Measurements from ENCODE around the gene MAGI2. TPM values are rescaled to one million over a fixed set of nuclear protein-coding genes. Genes with fewer than 3 reads are reported as not detected.

The MAGI2 gene
- polyA plus RNA-seq, 1 donor = 2.6 TPM

DNA sequence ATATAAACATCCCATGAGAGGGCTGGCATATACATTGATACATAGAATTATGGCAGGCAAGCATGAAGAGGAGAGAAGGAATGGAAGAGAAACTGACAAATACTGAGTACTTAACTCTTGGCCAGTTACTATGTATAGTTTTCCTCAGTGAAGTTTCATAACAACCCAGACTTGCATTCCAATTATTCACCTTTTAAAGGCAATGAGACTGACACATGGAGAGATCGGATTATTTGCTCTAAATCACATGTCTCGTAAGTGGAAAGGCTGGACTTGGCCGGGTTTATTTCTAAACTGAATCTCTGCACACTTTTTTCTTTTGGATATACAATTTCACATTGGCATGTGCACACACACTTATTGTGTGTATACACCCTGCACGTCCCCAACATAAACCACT, 1106.6 kb downstream of the MAGI2 start:
- H3K36me3 ChIP-seq (ENCODE audit: control insufficient read depth, insufficient read depth, low read length) = no peaks in the 10 kb centered on the region
- H3K4me3 ChIP-seq (ENCODE audit: low read length) = no peak overlapping the region
- H3K9me3 ChIP-seq (ENCODE audit: control insufficient read depth, low read depth, low read length) = no peaks in the 10 kb centered on the region
- peaks cover 4% of the 10 kb centered on the region for H3K4me1 ChIP-seq (ENCODE audit: control insufficient read depth, insufficient read depth, low read length)
- no peak for DNase-seq
- no peaks in the 10 kb centered on the region for H3K27me3 ChIP-seq (ENCODE audit: control insufficient read depth, insufficient read depth, low read length)
- no peak overlapping the region for H3K27ac ChIP-seq (ENCODE audit: low read length)
- no CpG with 5 or more reads among the region's 4 CpGs for WGBS (ENCODE audit: insufficient coverage, low lambda C conversion rate)

DNA sequence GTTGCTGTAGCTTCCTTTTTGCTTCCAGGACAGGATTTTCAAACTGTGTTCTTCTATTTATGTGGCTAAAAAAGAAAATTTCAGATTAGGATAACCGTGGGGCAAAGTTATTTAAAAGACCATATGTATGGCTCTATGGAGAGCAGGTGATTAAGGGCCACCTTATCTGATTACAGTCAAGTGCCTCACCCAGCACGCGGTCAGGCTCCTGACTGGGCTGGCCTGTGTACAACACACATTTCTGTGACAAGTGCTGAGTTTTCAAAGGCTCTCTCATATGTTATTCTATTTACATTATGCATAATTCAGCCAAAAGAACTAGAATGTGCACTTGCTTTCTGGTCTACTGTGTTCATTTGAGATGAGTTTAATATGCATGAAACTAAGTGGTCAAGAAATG, 1107.5 kb downstream of the MAGI2 start:
- Histone ChIP-seq H3K9me3 (ENCODE audit: control insufficient read depth, low read depth, low read length) (no peaks in the 10 kb centered on the region), H3K36me3 (ENCODE audit: control insufficient read depth, insufficient read depth, low read length) (no peaks in the 10 kb centered on the region), H3K27ac (ENCODE audit: low read length) (no peak overlapping the region), H3K27me3 (ENCODE audit: control insufficient read depth, insufficient read depth, low read length) (no peaks in the 10 kb centered on the region), H3K4me3 (ENCODE audit: low read length) (no peak overlapping the region), H3K4me1 (ENCODE audit: control insufficient read depth, insufficient read depth, low read length) (peaks cover 4% of the 10 kb centered on the region)
- WGBS (ENCODE audit: insufficient coverage, low lambda C conversion rate) = 17% methylated on average over 1 of the region's 3 CpGs
- peak; percentile 51 to 65 for DNase-seq

DNA sequence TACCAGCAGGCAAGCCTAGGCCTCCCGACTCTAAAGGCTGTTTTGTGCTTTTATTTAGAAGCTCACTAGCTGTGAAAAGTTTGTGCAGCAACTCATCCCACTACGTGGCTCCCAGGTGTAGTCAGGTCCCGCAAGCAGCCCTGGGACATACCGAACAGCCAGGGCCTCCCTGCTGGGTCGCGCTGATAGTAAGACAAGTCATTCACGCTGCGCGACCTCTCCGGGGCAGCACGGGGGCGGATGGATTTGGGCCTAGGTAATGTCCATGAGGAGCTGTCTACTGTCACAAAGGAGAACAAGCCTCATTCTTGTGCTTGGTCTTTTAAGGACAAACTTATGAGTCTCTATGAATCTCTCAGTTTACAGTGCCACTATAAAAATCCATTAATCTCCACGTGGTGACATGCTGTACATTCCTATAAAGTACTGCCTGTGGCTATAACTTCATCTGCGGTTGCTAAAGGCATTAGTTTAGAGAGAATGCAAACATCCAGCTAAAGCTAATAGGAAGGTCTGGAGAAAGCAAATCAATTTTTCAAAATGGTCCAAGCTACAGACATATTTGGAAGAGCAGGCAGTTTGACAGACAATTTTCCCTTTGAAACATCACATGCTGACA, 1108.1 kb downstream of the MAGI2 start:
- Histone ChIP-seq H3K27me3 (ENCODE audit: control insufficient read depth, insufficient read depth, low read length) (no peaks in the 10 kb centered on the region), H3K36me3 (ENCODE audit: control insufficient read depth, insufficient read depth, low read length) (no peaks in the 10 kb centered on the region), H3K9me3 (ENCODE audit: control insufficient read depth, low read depth, low read length) (no peaks in the 10 kb centered on the region), H3K4me1 (ENCODE audit: control insufficient read depth, insufficient read depth, low read length) (no peaks in the 10 kb centered on the region), H3K27ac (ENCODE audit: low read length) (no peak overlapping the region), H3K4me3 (ENCODE audit: low read length) (no peak overlapping the region)
- 33% methylated on average over 1 of the region's 14 CpGs for WGBS (ENCODE audit: insufficient coverage, low lambda C conversion rate)
- DNase-seq = no peak

DNA sequence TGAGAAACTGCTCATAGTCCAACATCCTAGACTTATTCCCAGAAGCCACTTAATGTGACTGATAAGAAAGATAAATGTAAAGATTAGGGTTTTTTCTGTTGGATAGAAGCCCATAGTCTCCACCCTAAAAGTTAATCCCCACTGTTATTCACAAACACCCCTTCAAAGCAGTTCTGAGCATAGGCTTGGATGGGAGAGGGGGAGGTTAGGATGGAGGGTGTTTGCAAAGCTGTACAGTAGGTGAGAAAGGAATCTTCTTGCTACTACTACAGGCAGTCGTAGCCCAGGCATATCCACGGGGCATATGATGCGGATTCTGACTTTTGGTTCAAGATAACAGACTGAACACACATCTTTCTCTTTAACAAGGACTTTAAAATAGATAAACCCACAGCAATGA, 1119.0 kb downstream of the MAGI2 start:
- H3K4me1 ChIP-seq (ENCODE audit: control insufficient read depth, insufficient read depth, low read length) = peaks cover 5% of the 10 kb centered on the region
- WGBS (ENCODE audit: insufficient coverage, low lambda C conversion rate) = 100% methylated on average over 1 of the region's 3 CpGs
- H3K27ac ChIP-seq (ENCODE audit: low read length) = no peak overlapping the region
- no peak for DNase-seq
- H3K4me3 ChIP-seq (ENCODE audit: low read length) = no peak overlapping the region
- no peaks in the 10 kb centered on the region for H3K27me3 ChIP-seq (ENCODE audit: control insufficient read depth, insufficient read depth, low read length)
- H3K9me3 ChIP-seq (ENCODE audit: control insufficient read depth, low read depth, low read length) = no peaks in the 10 kb centered on the region
- H3K36me3 ChIP-seq (ENCODE audit: control insufficient read depth, insufficient read depth, low read length) = no peaks in the 10 kb centered on the region

DNA sequence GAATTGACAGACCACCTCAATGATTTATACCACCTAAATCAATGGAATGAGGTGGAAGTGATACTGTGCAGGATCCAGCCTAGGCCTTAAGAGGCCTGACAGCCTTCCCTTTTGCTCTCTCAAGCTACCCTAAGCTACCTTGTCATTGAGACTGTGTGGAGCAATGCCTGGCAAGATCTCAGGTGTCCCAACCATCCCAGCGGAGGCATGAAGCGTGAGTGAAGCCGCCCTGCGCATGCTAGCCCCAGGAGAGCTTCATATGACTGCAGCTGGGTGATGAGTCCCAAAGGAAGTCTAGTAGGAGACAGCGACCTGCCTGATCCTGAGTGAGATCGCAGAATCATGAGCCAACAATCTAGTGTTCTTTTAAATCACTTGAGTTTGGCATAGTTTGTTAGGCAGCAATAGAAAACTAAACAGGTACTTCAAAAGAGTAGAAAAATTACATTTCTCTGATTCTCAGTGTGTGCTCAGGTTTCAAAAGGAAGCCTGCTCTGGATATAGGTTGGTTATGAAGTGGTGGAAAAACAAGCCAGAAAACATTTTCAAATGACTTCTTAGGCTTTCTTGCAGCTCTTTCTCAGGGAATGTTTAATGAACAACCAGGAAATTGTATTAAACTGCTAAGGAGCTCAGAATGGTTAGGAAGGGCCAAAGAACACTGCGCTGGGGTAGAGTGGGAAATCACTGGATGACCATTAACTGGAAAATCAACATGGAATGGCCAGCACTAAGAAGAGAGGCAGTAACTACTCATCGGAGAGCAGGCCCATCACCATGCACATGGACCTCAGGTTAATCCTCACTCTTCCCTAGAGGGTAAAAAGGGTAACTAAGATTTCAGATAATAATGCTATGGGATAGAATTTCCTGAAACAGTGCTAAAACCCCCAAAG, 1119.7 kb downstream of the MAGI2 start:
- Histone ChIP-seq H3K27me3 (ENCODE audit: control insufficient read depth, insufficient read depth, low read length) (no peaks in the 10 kb centered on the region), H3K9me3 (ENCODE audit: control insufficient read depth, low read depth, low read length) (no peaks in the 10 kb centered on the region), H3K4me1 (ENCODE audit: control insufficient read depth, insufficient read depth, low read length) (peaks cover 5% of the 10 kb centered on the region), H3K27ac (ENCODE audit: low read length) (no peak overlapping the region), H3K36me3 (ENCODE audit: control insufficient read depth, insufficient read depth, low read length) (no peaks in the 10 kb centered on the region), H3K4me3 (ENCODE audit: low read length) (no peak overlapping the region)
- peak in 1 of 2 donors; percentile 16 for DNase-seq
- WGBS (ENCODE audit: insufficient coverage, low lambda C conversion rate) = 100% methylated on average over 2 of the region's 8 CpGs

DNA sequence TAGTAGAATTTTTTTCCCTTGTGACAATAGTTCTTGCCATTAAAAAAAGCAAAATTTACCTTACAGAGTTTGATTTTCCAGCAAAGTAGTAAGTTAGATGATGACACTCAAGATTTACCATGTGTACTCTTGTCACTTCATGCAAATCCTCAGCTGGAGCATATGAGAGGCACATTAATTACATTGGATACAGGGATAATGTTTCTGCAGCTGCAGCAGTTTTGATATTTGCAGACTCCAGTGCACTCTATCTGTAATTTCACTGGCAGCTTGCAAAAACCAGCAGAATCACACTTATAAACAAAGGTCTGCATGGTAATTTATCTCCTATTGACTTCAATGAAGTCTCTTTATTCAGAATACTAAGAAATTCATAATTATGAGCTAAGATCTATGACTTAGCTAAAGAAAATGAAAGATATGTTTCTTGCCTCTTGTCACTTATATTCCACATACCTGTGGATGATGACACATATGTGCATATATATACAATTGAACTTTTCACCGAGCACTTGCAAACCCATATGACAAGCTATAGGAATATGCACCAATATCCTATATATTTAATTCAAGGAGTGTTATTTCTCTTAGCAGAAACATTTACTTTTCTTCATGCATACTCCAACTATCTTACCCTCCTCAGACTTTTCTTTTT, 1124.3 kb downstream of the MAGI2 start:
- Histone ChIP-seq H3K4me1 (ENCODE audit: control insufficient read depth, insufficient read depth, low read length) (peaks cover 3% of the 10 kb centered on the region), H3K27ac (ENCODE audit: low read length) (no peak overlapping the region), H3K36me3 (ENCODE audit: control insufficient read depth, insufficient read depth, low read length) (no peaks in the 10 kb centered on the region), H3K4me3 (ENCODE audit: low read length) (no peak overlapping the region), H3K9me3 (ENCODE audit: control insufficient read depth, low read depth, low read length) (no peaks in the 10 kb centered on the region), H3K27me3 (ENCODE audit: control insufficient read depth, insufficient read depth, low read length) (no peaks in the 10 kb centered on the region)
- DNase-seq = no peak
- 0% methylated on average over 1 of the region's 1 CpG for WGBS (ENCODE audit: insufficient coverage, low lambda C conversion rate)

DNA sequence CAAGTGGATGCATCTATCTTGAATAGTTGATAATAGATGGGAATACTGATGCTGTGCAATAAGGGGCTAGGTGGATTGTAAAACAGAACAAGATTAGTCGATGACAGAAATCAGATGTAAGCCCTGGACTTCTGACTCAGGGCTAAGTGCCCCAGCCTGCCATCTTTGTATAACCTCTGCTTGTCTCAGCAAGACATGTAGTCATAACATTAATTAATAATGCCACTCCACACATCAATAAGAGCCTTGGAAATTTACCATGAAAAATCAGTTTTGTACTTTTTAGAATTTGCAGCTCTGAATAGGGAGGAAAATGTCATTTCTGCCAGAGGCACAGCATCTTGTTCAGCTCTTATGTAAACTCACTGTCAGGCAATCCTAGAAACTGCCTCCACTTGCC, 1125.7 kb downstream of the MAGI2 start:
- Histone ChIP-seq H3K4me3 (ENCODE audit: low read length) (no peak overlapping the region), H3K27me3 (ENCODE audit: control insufficient read depth, insufficient read depth, low read length) (no peaks in the 10 kb centered on the region), H3K9me3 (ENCODE audit: control insufficient read depth, low read depth, low read length) (no peaks in the 10 kb centered on the region), H3K4me1 (ENCODE audit: control insufficient read depth, insufficient read depth, low read length) (no peaks in the 10 kb centered on the region), H3K27ac (ENCODE audit: low read length) (no peak overlapping the region), H3K36me3 (ENCODE audit: control insufficient read depth, insufficient read depth, low read length) (no peaks in the 10 kb centered on the region)
- WGBS (ENCODE audit: insufficient coverage, low lambda C conversion rate) = no CpG with 5 or more reads among the region's 1 CpG
- no peak for DNase-seq

DNA sequence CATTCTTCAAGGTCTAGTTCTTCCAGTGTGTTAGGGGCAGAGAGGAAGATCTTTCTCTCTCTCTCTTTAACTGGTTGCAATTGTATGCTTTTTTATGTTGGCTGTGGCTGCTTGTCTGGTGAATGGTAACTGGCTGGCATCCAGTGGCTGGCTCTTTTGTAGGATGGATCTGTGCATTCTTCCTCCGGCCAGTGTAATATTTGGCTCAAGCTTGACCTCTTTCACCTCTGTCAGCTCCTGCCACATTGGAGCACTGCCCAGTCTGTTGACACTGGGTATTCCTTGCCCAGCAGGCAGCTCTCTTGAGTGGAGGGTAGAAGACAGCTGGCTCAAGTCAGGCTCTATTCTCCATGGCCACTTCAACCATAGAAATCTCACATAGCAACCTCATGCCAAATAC, 1126.6 kb downstream of the MAGI2 start:
- Histone ChIP-seq H3K4me1 (ENCODE audit: control insufficient read depth, insufficient read depth, low read length) (no peaks in the 10 kb centered on the region), H3K9me3 (ENCODE audit: control insufficient read depth, low read depth, low read length) (no peaks in the 10 kb centered on the region), H3K36me3 (ENCODE audit: control insufficient read depth, insufficient read depth, low read length) (no peaks in the 10 kb centered on the region), H3K27ac (ENCODE audit: low read length) (no peak overlapping the region), H3K4me3 (ENCODE audit: low read length) (no peak overlapping the region), H3K27me3 (ENCODE audit: control insufficient read depth, insufficient read depth, low read length) (no peaks in the 10 kb centered on the region)
- whole genome bisulfite sequencing (ENCODE audit: insufficient coverage, low lambda C conversion rate) = no CpG with 5 or more reads among the region's 1 CpG
- no peak for DNase-seq

DNA sequence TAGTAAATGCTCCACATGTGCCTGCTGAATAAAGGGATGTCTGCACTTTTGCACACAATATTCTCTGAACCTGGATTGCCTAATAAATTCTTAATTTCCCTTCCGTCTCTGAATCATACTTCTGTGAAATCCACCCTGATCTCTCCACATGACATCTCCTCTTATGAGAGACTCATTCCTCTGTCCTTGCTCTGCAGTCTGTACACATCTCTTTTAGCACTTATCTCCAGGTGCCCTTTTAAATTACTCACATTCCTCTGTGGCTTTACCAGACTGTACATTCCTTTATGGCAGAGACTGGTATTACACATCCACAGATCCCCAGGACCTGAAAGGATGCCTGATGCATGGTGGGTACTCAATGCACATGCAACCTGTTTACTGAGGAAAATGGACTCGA, 1127.3 kb downstream of the MAGI2 start:
- no peak for DNase-seq
- WGBS (ENCODE audit: insufficient coverage, low lambda C conversion rate) = 100% methylated on average over 1 of the region's 2 CpGs
- Histone ChIP-seq H3K27ac (ENCODE audit: low read length) (no peak overlapping the region), H3K36me3 (ENCODE audit: control insufficient read depth, insufficient read depth, low read length) (no peaks in the 10 kb centered on the region), H3K4me1 (ENCODE audit: control insufficient read depth, insufficient read depth, low read length) (no peaks in the 10 kb centered on the region), H3K27me3 (ENCODE audit: control insufficient read depth, insufficient read depth, low read length) (no peaks in the 10 kb centered on the region), H3K9me3 (ENCODE audit: control insufficient read depth, low read depth, low read length) (no peaks in the 10 kb centered on the region), H3K4me3 (ENCODE audit: low read length) (no peak overlapping the region)

DNA sequence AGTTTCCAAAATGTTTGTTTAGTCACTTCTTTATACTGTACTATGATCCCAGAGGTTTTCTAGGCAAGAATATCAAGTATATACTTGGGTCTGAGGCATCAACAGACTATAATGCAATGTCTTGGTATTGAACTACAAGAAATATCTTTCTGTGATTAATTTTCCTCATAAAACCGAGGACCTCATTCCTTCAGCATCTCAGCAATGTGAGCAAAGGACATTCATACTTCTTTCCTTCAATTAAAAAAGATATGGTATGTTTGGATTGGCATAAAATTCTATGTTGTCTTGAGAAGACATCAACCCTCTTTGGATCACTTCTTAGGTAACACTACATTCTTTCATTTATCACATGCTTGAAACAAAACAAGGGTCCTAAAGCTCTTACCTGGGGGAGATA, 1130.3 kb downstream of the MAGI2 start:
- no peaks in the 10 kb centered on the region for H3K9me3 ChIP-seq (ENCODE audit: control insufficient read depth, low read depth, low read length)
- WGBS (ENCODE audit: insufficient coverage, low lambda C conversion rate) = no CpG with 5 or more reads among the region's 1 CpG
- H3K27me3 ChIP-seq (ENCODE audit: control insufficient read depth, insufficient read depth, low read length) = no peaks in the 10 kb centered on the region
- H3K36me3 ChIP-seq (ENCODE audit: control insufficient read depth, insufficient read depth, low read length) = no peaks in the 10 kb centered on the region
- no peak overlapping the region for H3K4me3 ChIP-seq (ENCODE audit: low read length)
- DNase-seq = no peak
- no peak overlapping the region for H3K27ac ChIP-seq (ENCODE audit: low read length)
- H3K4me1 ChIP-seq (ENCODE audit: control insufficient read depth, insufficient read depth, low read length) = no peaks in the 10 kb centered on the region
